HT-29 (cell line): ENCODE results near the gene VWF. TPM values are rescaled to one million over a fixed set of nuclear protein-coding genes. Genes with fewer than 3 reads are reported as not detected.

Source experiments
- DNase-seq: peaks from one replicate; pipeline ENCODE4 v3.0.0-alpha.2; 2015; ENCODE audit warnings: low spot score
- total RNA-seq: library from RNA; depleted of rRNA; stranded (reverse); fragments of >200 nt; shearing (Covaris generic); gene quantifications from 2 replicates; pipeline ENCODE4 v1.2.3, GENCODE V29; 2014

VWF gene
- total RNA-seq, 1 experiment from 2014 or later, result not detected

- no peak for DNase-seq
Measured at GRCh38 chr12:5953835-5954586, 170.5 kb downstream of the VWF start.

- DNase-seq, result no peak
Measured at GRCh38 chr12:5952031-5952430, 172.4 kb downstream of the VWF start.

GRCh38 chr12:5948696-5949095 is 175.8 kb downstream of the VWF start:
- no peak for DNase-seq

GRCh38 chr12:5947006-5947405 is 177.5 kb downstream of the VWF start:
- DNase-seq, result no peak

GRCh38 chr12:5946388-5946787 is 178.1 kb downstream of the VWF start:
- no peak for DNase-seq

GRCh38 chr12:5945071-5946008 is 179.1 kb downstream of the VWF start, which contains the start of gene ANO2:
TSS of gene ANO2 (minus strand) at chr12:5945259. CDS start at chr12:5945217, 42 bp downstream.
- no peak for DNase-seq

GRCh38 chr12:5944688-5945070 is 179.8 kb downstream of the VWF start:
- no peak for DNase-seq

GRCh38 chr12:5944053-5944452 is 180.4 kb downstream of the VWF start:
- no peak for DNase-seq

- DNase-seq, result no peak
Measured at GRCh38 chr12:5941907-5942306, 182.6 kb downstream of the VWF start.

GRCh38 chr12:5927732-5928516 is 196.5 kb downstream of the VWF start:
- DNase-seq, result no peak

- no peak for DNase-seq
Measured at GRCh38 chr12:5925646-5926045, 198.8 kb downstream of the VWF start.

GRCh38 chr12:5924342-5924741 is 200.1 kb downstream of the VWF start:
- DNase-seq, result no peak

GRCh38 chr12:5923751-5924150 is 200.7 kb downstream of the VWF start:
- no peak for DNase-seq

- DNase-seq, result no peak
Measured at GRCh38 chr12:5923043-5923605, 201.3 kb downstream of the VWF start.

- no peak for DNase-seq
Measured at GRCh38 chr12:5921966-5922899, 202.2 kb downstream of the VWF start.

- no peak for DNase-seq
Measured at GRCh38 chr12:5921027-5921909, 203.2 kb downstream of the VWF start.

- DNase-seq, result no peak
Measured at GRCh38 chr12:5916785-5917290, 207.6 kb downstream of the VWF start.

GRCh38 chr12:5915511-5915910 is 209.0 kb downstream of the VWF start:
- no peak for DNase-seq
